HG03571 (cell line): ENCODE data around the gene OPALIN.

ENCODE experiments used
- ATAC-seq: cut with Tn5 transposase; IDR thresholded peaks from one replicate; pipeline ENCODE4 v1.9.1; 2021; ENCODE audit not compliant: unreplicated experiment

The OPALIN gene, protein sequence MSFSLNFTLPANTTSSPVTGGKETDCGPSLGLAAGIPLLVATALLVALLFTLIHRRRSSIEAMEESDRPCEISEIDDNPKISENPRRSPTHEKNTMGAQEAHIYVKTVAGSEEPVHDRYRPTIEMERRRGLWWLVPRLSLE

DNA sequence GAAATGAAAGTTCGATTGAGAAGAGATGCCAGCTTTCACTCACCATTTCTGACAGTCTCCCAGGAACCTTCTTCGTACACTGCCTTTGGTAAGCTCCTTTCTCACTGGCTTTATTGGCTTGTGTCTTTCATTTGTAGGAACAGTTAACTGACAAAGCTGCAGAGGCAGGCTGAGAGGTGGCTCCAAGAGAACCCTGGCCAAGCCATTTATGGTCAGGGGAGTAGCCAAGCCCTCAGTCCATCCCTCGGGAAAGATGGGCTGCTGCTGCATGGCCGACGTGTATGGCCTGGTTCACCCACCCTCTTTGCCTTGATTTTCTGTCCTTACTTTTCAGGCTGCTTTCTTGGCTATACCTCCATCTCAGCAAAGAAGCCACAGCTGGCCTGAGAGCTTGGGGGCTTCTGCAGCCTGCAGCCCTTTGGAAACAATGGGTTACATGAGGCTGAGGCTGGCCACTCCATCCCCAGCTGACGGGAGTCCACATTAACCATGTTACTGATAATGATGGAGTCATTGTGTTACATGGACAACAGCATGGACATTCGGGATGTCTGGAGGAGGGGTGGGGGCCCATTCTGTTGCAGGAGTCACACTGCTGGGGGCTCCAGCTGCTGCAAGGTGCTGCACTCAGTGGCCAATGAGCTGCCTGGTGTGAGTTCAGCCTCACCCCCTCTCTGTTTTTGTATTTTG, at the start of gene OPALIN:
OPALIN (minus strand) TSS at position 152 of the 690 bp plus-strand sequence; CDS start at position 46, 106 bp downstream.
- ATAC-seq, result no peak

DNA sequence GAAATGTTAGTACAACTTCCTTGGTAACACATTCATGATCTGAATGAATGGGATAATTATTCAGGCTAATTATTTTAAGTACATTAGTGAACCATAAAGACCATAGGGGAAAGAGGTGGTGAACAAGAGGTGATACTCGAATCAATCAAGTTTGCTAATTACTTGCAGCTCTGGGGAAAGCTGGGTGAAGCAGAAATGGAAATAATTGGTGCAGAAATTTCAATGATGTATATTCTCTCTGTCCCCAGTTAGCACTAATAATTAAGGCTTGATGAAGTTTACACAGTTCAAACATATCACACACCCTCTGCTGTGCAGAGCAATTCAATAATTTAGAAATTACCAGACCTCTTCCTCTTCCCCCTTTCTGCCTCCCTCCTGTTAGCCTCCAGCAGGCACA, 49.4 kb upstream of the OPALIN start:
- no peak for ATAC-seq

DNA sequence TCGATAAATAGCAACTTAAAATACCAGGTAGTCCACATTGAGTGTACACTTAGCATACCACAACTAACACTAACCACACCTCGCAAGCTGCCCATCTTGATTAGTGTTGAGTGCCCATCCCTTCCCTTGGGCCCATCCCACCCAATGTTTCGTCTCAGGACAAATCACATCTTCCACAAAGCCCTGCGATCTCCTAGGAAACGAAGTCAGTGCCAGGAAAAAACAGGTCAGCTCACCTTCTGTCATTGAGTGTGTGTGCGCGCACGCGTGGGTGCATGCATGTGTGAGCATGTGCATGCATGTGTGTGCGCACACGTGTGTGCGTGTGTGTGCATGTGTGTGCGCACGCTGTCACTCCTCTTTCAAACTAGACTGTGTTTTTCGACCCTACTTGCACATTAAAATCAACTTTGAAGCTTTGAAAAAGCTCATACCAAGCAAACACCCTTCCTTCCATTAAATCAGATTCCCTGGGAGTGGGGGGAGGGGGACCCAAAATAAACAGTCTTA, 48.8 kb upstream of the OPALIN start:
- no peak for ATAC-seq

- no peak for ATAC-seq
These were observed 47.3 kb upstream of the OPALIN start for GRCh38 chr10:96406091-96406490.

GRCh38 chr10:96402417-96403305, 43.9 kb upstream of the OPALIN start:
- no peak for ATAC-seq

GRCh38 chr10:96401036-96401435, 42.2 kb upstream of the OPALIN start:
- no peak for ATAC-seq

- ATAC-seq, result no peak
These were observed 41.7 kb upstream of the OPALIN start for GRCh38 chr10:96400465-96400864.

DNA sequence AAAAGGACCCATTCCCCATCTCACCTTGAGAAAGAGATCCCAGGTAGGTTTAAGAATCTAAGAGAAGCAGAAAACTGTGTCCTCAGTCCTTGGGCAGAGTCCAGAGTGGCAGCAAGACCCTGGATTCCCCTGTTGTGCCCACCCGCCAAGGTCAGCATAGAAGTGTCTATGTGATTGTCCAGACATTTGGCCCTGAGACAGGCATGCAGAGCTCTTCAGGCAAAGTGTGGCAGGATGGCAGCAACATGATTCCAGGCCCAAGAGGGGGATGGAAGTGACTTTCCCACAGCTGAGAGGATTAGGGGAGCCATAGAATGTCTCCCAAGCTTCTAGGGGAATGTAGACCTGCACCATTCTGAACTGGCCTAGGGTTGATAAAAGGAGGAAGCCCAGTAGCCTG, 39.1 kb upstream of the OPALIN start:
- no peak for ATAC-seq

GRCh38 chr10:96395931-96396877, 37.4 kb upstream of the OPALIN start:
- no peak for ATAC-seq

DNA sequence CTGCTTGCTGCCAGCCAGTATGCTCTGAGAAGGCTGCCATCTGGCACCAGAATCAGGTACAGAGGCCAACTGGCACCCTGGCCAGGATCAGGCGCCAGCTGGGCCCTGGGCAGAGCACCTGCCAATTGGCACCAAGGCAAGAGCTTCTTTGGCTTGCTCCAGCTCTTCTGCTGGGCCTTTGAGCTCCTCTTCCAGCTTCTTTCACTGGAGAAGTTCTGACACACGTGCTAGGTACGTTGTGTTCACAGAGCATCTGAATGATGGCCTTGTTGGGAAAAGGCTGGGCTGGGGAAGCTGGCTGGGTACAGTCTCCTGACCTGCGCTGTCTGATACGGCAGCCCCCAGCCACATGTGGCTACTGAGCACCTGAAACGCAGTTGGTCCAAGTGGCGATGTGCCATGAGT, 31.7 kb upstream of the OPALIN start:
- no peak for ATAC-seq

DNA sequence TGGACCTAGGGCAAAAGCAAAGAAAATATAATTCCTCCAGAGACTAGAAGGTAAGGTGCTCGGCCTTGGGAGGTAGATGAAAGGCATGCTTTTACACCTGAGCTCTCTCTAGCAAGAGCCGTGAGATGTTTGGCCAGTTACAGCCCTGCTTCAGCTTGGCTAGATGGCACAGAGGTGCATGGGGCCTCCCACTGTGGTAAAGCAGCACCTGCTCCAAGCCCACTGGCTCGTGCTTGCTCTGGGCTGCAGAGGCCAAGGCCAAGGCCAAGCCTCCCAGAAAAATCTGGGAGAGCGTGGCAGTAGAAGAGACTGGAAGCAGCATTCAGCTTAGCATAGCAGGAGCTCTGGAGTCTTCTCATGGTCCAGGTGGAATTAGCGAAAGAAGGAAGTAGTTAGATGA, 31.0 kb upstream of the OPALIN start:
- no peak for ATAC-seq

DNA sequence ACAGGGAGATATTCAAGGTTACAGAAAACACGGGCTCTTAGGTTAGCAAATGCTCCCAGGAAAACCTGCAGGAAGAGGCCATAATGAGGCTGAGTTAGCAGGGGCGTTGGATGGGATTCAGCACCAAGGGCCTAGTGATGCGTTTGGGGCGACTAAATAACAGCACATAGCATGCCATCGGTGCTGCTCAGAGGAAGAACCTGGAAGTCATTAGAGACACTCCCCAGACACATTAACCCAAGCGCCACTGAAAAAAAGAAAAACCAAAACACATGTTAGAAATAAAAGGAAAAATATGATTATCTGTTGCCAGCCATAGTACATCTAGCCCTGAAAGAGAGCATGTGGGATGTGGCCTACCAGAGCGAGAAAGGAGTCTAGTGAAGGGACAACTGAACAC, 28.8 kb upstream of the OPALIN start:
- ATAC-seq, result no peak

DNA sequence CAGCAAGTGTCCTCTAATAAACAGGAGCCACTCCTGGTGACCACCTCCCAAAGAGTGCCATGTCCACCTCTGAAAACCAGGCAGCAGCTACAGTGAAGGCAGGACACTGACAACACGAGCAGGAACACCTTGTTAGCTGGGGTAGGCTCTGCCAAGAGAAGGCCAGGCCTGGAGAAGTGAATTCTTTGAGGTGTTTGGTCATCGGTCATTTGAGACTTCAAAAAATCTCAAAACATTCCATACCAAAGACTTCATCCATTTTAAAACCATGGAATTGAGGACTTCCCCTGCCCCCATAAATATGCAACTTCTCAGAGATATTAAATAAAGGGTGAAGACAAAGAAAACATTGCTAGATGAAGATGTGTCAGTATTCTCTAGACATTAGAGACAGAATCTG, 28.4 kb upstream of the OPALIN start:
- no peak for ATAC-seq

- ATAC-seq, result no peak
These were observed 25.7 kb upstream of the OPALIN start for GRCh38 chr10:96384506-96384905.

DNA sequence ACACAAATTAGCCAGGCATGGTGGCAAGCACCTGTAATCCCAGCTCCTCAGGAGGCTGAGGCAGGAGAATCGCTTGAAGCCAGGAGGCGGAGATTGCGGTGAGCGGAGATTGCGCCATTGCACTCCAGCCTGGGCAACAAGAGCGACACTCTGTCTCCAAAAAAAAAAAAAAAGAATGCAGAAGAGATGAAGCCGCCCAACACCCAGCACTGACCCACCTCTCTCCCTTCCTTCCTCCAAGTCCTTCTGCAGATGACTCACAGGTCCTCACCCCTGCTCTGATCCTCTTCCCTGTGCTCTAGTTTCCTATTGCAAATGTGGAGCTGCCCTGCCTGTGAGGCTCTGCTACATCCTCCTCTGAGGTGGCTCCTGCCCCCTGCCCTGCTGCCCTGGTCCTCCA, 22.0 kb upstream of the OPALIN start:
- no peak for ATAC-seq

GRCh38 chr10:96379758-96380157, 21.0 kb upstream of the OPALIN start:
- ATAC-seq, result no peak

DNA sequence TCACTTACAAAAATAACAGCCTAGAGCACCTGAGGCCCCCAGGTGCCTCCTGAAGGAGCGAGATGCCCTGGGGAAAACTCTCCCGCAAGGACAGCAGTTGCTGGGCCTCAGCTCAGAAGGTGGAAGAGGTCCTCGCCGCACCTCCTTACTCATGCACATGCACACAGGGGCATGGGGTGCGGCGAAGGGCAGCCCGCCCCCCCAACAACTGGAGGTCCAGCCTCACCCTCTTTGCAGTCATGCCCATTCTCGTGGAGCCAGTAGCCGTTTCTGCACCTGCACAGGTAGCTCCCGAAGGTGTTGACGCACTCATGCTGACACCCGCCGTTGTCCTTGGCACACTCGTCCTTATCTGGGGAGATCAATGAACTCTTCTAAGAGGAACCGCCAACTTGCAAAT, 19.9 kb upstream of the OPALIN start:
- no peak for ATAC-seq

DNA sequence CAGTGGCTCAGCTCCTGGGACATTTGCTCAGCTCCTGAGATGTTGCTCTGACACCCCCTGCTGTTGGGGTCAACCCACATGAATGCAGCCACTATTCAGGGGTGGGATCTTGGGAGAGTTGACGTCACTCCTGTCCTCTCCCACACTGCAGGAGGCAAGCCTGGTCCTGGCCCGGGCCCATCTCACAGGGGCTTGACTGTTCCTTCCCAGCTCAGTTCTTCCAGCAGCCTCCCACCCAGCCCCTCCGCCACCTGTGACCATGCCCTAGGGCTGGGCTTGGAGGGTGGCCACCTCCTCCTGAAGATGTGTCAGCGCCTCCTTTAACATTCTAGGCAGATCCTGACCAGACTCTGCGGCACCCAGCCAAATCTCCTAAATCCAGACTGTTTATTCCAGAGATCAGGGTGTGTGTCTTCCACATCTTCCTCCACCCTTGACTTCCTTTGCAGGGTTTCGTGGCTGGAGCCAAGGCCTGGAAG, 19.1 kb upstream of the OPALIN start:
- no peak for ATAC-seq

- no peak for ATAC-seq
These were observed 17.7 kb upstream of the OPALIN start for GRCh38 chr10:96376483-96376882.

- ATAC-seq, result peak; percentile 76
These were observed 16.4 kb upstream of the OPALIN start for GRCh38 chr10:96374985-96375830.
